Measurements from ENCODE around the gene UGT3A2. TPM values are rescaled to one million over a fixed set of nuclear protein-coding genes. Genes with fewer than 3 reads are reported as not detected.
A peak's percentile ranks its signal among the peaks of the same experiment; 100 is the strongest.

The UGT3A2 gene
- total and polyA plus RNA-seq, 4 donors = 0.55 to 2.0 (median 1.0) TPM

DNA sequence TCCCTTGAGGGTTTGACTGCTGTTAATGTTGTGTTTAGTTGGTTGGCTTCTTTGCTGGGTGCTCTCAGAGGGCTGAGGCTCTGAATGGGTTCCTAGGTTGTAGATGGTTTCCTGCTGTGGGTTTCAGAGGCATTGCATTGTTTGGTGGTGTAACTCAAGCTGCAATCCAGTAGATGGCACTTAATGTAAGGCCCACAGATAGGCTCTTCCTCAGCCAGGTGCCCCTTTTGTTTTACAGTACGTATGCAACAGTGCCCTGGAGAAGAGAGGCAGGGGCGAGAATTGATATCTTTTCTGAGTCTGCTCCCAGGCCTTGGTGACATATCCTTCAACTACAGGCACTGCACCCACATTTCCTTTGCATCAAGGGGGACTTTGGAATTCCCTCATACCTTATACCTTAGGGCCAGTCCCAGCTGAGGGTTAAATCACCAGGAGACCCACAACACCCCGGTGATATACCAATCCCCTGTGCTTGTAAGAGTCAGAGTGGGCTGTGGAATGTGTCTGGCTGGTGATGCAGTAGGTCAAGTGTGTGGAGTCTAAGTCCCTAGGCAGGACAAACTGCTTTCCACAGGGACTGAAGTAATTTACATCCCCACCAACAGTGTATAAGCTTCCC, 7.0 kb upstream of the UGT3A2 start:
- no peak overlapping the region for H3K27ac ChIP-seq (ENCODE audit: low read depth, low read length)
- no peaks in the 10 kb centered on the region for H3K27me3 ChIP-seq (ENCODE audit: control insufficient read depth, insufficient read depth, low read length)
- H3K4me1 ChIP-seq (ENCODE audit: control insufficient read depth, insufficient read depth, low read length) = no peaks in the 10 kb centered on the region
- no peaks in the 10 kb centered on the region for H3K9me3 ChIP-seq (ENCODE audit: control insufficient read depth, insufficient read depth, low read length)
- WGBS (ENCODE audit: insufficient coverage) = 0% methylated on average over 1 of the region's 3 CpGs
- DNase-seq (ENCODE audit: low read depth in 4 of 6, low spot score in 6 of 6) = no peak
- H3K4me3 ChIP-seq (ENCODE audit: low read depth, low read length) = no peak overlapping the region
- H3K36me3 ChIP-seq (ENCODE audit: control insufficient read depth, insufficient read depth, low read length) = no peaks in the 10 kb centered on the region

DNA sequence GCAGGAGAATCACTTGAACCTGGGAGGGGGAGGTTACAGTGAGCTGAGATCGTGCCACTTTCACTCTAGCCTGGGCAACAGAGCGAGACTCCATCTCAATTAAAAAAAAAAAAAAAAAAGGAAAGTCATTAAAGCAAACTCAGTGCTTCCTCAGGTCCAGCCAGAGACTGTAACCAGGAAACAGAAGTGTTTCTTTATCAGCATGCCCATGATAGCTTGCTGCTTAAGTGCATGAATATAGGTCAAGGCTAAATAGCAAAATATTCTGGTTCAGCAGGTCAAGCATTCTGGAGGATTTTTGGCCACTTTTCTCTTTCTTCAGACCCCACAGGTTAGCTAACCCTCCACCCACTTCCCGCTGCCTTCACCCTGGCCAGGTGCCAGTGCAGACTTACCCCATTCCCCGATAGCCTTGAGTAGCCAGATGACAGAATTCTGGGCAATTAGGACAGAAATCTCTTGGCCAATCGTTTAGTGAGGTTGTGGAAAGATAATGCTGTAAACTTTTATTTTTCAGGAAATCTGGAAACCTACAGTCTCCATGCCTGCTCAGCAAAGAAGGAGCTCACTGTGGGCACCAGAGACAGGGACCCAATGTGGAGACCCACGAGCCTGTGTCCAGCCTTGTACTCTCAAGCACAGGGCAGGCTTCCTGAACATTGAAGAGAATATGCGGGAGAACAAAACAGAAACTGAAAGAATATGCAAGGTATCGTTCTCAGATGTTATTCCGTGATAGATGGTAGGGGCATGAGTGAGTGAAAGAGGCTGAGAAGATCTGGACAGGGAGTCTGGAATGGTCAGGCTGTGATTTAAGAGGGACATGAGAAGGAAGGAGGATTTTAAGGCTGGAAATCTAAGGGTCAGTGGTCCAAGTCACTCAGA, 4.2 kb upstream of the UGT3A2 start:
- no peak overlapping the region for H3K4me3 ChIP-seq (ENCODE audit: low read depth, low read length)
- peaks cover 13% of the 10 kb centered on the region for H3K27me3 ChIP-seq (ENCODE audit: control insufficient read depth, insufficient read depth, low read length)
- 84% methylated on average over 5 of the region's 9 CpGs for WGBS (ENCODE audit: insufficient coverage)

DNA sequence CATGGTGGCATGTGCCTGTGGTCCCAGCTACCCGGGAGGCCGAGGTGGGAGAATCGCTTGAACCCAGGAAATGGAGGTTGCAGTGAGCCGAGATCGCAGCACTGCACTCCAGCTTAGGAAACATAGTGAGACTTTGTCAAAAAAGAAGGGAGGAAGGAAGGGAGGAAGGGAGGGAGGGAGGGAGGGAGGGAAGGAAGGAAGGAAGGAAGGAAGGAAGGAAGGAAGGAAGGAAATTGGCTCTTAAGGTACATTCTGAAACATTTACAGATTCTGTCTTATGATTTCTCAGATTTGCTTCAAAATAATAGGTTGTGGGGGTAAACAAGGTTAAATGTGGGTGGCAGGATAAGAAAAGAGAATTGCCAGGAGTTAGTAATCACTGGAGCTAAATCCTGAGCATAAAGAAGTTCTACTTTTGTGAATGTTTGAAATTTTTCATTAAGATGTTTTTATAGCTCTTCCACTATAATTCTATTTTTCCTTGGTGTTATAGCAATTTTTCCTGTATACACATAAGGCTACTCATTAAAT, 2.1 kb upstream of the UGT3A2 start:
- 93% methylated on average over 5 of the region's 5 CpGs for WGBS (ENCODE audit: insufficient coverage)
- Histone ChIP-seq H3K27me3 (ENCODE audit: control insufficient read depth, insufficient read depth, low read length) (peaks cover 20% of the 10 kb centered on the region), H3K4me1 (ENCODE audit: control insufficient read depth, insufficient read depth, low read length) (peaks cover 9% of the 10 kb centered on the region)

More for the DNA sequence above, 4.2 kb upstream of the UGT3A2 start:
- Histone ChIP-seq H3K9me3 (ENCODE audit: control insufficient read depth, insufficient read depth, low read length) (no peaks in the 10 kb centered on the region), H3K27ac (ENCODE audit: low read depth, low read length) (no peak overlapping the region), H3K4me1 (ENCODE audit: control insufficient read depth, insufficient read depth, low read length) (peaks cover 9% of the 10 kb centered on the region), H3K36me3 (ENCODE audit: control insufficient read depth, insufficient read depth, low read length) (no peaks in the 10 kb centered on the region)
- DNase-seq (ENCODE audit: low read depth in 4 of 6, low spot score in 6 of 6) = no peak

DNA sequence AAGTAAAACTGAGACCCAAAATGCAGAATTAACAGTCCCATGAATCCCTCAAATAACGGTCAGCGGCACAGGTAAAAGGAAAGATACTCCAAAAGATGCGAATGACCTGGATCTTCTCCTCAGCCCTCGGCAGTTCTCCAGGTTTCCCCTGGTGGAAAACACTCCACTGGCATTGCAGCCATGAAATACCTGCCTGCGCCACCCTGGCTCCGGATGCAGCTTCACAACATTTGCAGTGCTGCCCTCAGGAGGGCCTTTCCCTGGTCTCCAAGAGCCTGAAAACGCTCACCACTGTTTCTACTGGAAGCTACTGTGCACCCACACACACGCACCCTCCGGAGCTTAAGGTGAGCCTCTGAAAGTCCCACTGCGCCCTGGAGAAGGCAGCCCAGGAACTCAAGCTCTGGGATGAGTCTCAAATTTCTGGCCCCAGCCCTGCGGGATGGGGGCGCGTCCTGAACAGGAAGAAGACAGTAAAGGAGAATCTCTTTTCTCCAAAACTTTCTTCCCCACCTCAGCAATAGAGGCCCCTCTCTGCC, 612 bp downstream of the UGT3A2 start:
- Histone ChIP-seq H3K4me1 (ENCODE audit: control insufficient read depth, insufficient read depth, low read length) (peaks cover 9% of the 10 kb centered on the region), H3K36me3 (ENCODE audit: control insufficient read depth, insufficient read depth, low read length) (no peaks in the 10 kb centered on the region), H3K9me3 (ENCODE audit: control insufficient read depth, insufficient read depth, low read length) (no peaks in the 10 kb centered on the region), H3K27ac (ENCODE audit: low read depth, low read length) (no peak overlapping the region), H3K27me3 (ENCODE audit: control insufficient read depth, insufficient read depth, low read length) (peaks cover 20% of the 10 kb centered on the region), H3K4me3 (ENCODE audit: low read depth, low read length) (peak overlapping the region; percentile 29)
- 37% methylated on average over 10 of the region's 13 CpGs for WGBS (ENCODE audit: insufficient coverage)
- DNase-seq (ENCODE audit: low read depth in 4 of 6, low spot score in 6 of 6) = no peak

More for the DNA sequence above, 2.1 kb upstream of the UGT3A2 start:
- no peaks in the 10 kb centered on the region for H3K36me3 ChIP-seq (ENCODE audit: control insufficient read depth, insufficient read depth, low read length)
- no peak overlapping the region for H3K4me3 ChIP-seq (ENCODE audit: low read depth, low read length)
- H3K9me3 ChIP-seq (ENCODE audit: control insufficient read depth, insufficient read depth, low read length) = no peaks in the 10 kb centered on the region
- DNase-seq (ENCODE audit: low read depth in 4 of 6, low spot score in 6 of 6) = no peak
- no peak overlapping the region for H3K27ac ChIP-seq (ENCODE audit: low read depth, low read length)

DNA sequence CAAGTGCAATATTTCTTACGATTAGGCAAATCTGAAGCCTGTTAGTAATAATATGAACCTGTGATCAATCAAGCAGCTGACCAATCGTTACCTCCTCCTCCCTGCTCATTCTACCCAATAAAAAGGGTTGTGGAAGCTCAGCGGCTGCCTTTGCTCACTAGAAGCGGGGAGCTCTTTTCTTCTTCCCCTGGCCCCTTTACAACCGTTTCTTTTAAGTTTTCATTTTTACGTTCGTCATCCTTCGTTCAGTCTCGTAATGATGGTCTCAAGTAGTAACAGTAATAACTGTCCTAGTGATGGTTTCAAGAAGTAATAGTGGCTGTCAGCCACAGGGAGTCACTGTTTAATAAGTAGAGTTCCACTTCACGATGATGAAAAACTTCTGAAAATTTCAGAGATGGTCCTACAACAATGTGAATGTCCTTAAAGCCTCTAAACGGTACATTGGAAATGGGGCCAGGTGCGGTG, 6.2 kb downstream of the UGT3A2 start:
- H3K27me3 ChIP-seq (ENCODE audit: control insufficient read depth, insufficient read depth, low read length) = peaks cover 3% of the 10 kb centered on the region
- H3K27ac ChIP-seq (ENCODE audit: low read depth, low read length) = no peak overlapping the region
- no peak for DNase-seq (ENCODE audit: low read depth in 4 of 6, low spot score in 6 of 6)
- no peaks in the 10 kb centered on the region for H3K36me3 ChIP-seq (ENCODE audit: control insufficient read depth, insufficient read depth, low read length)
- H3K4me3 ChIP-seq (ENCODE audit: low read depth, low read length) = no peak overlapping the region
- WGBS (ENCODE audit: insufficient coverage) = 87% methylated on average over 6 of the region's 12 CpGs
- H3K9me3 ChIP-seq (ENCODE audit: control insufficient read depth, insufficient read depth, low read length) = no peaks in the 10 kb centered on the region
- H3K4me1 ChIP-seq (ENCODE audit: control insufficient read depth, insufficient read depth, low read length) = no peaks in the 10 kb centered on the region

DNA sequence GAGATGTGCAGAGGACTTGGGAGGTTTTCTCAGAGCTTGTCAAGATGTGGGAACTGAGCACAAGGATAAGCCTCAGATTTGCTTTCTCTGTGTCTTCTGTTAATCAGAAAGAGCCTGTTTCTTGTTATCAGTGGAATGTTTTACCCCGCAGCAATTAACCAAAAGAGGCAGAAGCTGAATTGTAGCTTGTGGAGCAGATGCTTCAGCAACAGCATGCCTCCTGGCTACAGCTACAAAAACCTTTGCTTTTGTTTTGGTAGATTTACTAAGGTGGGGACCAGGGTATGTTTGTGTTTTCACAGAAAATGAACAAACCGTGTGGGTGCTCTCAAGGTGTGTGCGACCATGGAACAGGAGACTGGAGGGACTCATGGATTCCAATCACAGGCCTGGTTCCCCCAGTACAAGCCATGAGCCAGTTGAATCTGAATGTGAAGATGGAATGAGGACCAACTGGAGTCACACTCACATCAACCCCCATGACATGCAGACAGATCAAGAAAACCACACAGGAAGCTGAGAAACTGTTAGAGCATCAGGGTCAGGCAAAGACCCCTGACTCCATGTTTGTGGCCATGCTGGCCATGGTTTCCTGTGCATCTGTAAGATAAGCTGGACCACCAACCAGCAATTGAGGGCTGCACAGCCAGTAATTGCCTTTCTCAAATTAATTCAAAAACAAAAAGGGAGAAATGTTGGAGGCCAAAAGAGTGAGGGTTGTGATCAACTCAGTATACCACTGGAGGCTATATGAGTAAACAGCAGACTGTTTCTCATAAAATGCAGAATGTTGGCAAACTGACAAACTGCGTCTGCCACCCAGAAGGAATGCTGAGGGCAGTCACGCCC, 6.9 kb downstream of the UGT3A2 start:
- no peaks in the 10 kb centered on the region for H3K9me3 ChIP-seq (ENCODE audit: control insufficient read depth, insufficient read depth, low read length)
- no peak for DNase-seq (ENCODE audit: low read depth in 4 of 6, low spot score in 6 of 6)
- WGBS (ENCODE audit: insufficient coverage) = 76% methylated on average over 5 of the region's 5 CpGs

DNA sequence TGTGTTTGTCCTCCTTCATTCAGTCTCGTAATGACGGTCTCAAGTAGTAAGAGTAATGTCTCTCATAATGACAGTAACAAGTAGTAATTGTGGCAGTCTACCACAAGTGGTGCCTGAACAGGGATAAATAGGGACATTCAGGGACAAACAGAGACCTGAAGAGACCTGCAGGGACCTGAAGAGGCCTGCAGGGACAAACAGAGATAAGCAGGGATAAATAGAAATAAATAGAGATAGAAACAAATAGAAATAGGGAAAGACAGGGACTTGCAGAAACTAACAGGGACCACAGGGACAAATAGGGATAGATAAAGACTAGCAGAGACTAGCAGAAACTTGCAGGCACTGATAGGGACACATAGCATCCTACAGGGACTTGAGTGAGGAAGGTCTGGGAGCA, 7.9 kb downstream of the UGT3A2 start:
- Histone ChIP-seq H3K4me1 (ENCODE audit: control insufficient read depth, insufficient read depth, low read length) (no peaks in the 10 kb centered on the region), H3K4me3 (ENCODE audit: low read depth, low read length) (no peak overlapping the region), H3K36me3 (ENCODE audit: control insufficient read depth, insufficient read depth, low read length) (no peaks in the 10 kb centered on the region), H3K27me3 (ENCODE audit: control insufficient read depth, insufficient read depth, low read length) (no peaks in the 10 kb centered on the region), H3K9me3 (ENCODE audit: control insufficient read depth, insufficient read depth, low read length) (no peaks in the 10 kb centered on the region), H3K27ac (ENCODE audit: low read depth, low read length) (no peak overlapping the region)
- no peak for DNase-seq (ENCODE audit: low read depth in 4 of 6, low spot score in 6 of 6)
- WGBS (ENCODE audit: insufficient coverage) = no CpG with 5 or more reads among the region's 2 CpGs

More for the DNA sequence above, 6.9 kb downstream of the UGT3A2 start:
- no peaks in the 10 kb centered on the region for H3K27me3 ChIP-seq (ENCODE audit: control insufficient read depth, insufficient read depth, low read length)
- no peaks in the 10 kb centered on the region for H3K36me3 ChIP-seq (ENCODE audit: control insufficient read depth, insufficient read depth, low read length)
- H3K4me1 ChIP-seq (ENCODE audit: control insufficient read depth, insufficient read depth, low read length) = no peaks in the 10 kb centered on the region
- no peak overlapping the region for H3K4me3 ChIP-seq (ENCODE audit: low read depth, low read length)
- H3K27ac ChIP-seq (ENCODE audit: low read depth, low read length) = no peak overlapping the region

DNA sequence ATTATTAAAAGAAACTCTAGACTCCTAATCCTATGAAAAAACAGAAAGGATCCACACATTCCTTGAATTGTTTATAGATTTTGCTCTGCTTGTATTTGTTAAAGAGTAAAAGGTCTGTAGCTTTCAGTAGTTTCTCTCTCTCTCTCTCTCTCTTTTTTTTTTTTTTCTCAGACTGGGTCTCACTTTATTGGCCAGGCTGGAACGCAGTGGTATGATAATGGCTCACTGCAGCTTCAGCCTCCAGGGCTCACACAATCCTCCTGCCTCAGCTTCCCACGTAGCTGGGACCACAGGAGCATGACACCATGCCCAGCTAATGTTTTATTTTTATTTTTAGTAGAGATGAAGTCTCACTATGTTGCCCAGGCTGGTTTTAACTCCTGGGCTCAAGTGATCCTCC, 9.3 kb downstream of the UGT3A2 start:
- DNase-seq (ENCODE audit: low read depth in 4 of 6, low spot score in 6 of 6) = no peak
- no peak overlapping the region for H3K4me3 ChIP-seq (ENCODE audit: low read depth, low read length)
- H3K4me1 ChIP-seq (ENCODE audit: control insufficient read depth, insufficient read depth, low read length) = no peaks in the 10 kb centered on the region
- H3K27ac ChIP-seq (ENCODE audit: low read depth, low read length) = no peak overlapping the region
- no peaks in the 10 kb centered on the region for H3K36me3 ChIP-seq (ENCODE audit: control insufficient read depth, insufficient read depth, low read length)
- H3K9me3 ChIP-seq (ENCODE audit: control insufficient read depth, insufficient read depth, low read length) = no peaks in the 10 kb centered on the region
- no peaks in the 10 kb centered on the region for H3K27me3 ChIP-seq (ENCODE audit: control insufficient read depth, insufficient read depth, low read length)
- WGBS (ENCODE audit: insufficient coverage) = no CpG with 5 or more reads among the region's 2 CpGs

DNA sequence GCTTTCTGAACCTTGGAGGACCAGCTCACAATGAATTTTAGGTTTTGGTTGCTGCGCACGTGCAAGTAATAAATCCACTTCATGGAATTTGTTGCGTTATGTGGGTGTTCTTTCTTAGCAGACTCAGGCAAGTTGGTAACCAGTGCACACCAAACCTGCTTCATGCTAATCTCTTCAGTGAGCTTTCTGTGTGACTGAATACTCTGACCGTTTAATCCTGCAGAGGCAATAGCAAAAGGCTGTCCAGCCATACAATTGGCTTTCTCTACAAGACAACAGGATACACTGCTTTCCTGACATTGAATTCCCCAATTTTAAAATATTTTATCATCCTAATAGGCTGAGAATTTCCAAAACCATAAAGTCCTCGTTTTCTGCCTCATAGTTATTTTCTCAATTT, 10.3 kb downstream of the UGT3A2 start:
- WGBS (ENCODE audit: insufficient coverage) = 63% methylated on average over 2 of the region's 5 CpGs
- DNase-seq (ENCODE audit: low read depth in 4 of 6, low spot score in 6 of 6) = no peak

More for the DNA sequence above, 10.3 kb downstream of the UGT3A2 start:
- Histone ChIP-seq H3K27ac (ENCODE audit: low read depth, low read length) (no peak overlapping the region), H3K27me3 (ENCODE audit: control insufficient read depth, insufficient read depth, low read length) (no peaks in the 10 kb centered on the region), H3K4me3 (ENCODE audit: low read depth, low read length) (no peak overlapping the region), H3K36me3 (ENCODE audit: control insufficient read depth, insufficient read depth, low read length) (no peaks in the 10 kb centered on the region), H3K4me1 (ENCODE audit: control insufficient read depth, insufficient read depth, low read length) (no peaks in the 10 kb centered on the region), H3K9me3 (ENCODE audit: control insufficient read depth, insufficient read depth, low read length) (no peaks in the 10 kb centered on the region)
